Mesenchymal stem cell (in vitro differentiated cells and primary cell): Measurements from ENCODE around the gene SLC25A23.

Experiments used
- DNase-seq: peaks from one replicate; pipeline ENCODE4 v3.0.0-alpha.2; 2013
- H2AFZ ChIP-seq: one replicate; pipeline ENCODE4 v1.6.1; 2013; ENCODE audit warnings: low read depth, mild to moderate bottlenecking, control low read depth, inconsistent platforms, low read length, moderate library complexity
- H2AK5ac ChIP-seq: 2 replicates; pipeline ENCODE4 v1.6.1; 2013; ENCODE audit warnings: low read length, moderate library complexity, mild to moderate bottlenecking, inconsistent platforms; ENCODE audit not compliant: severe bottlenecking
- H2BK120ac ChIP-seq: one replicate; pipeline ENCODE4 v1.6.1; 2013; ENCODE audit warnings: low read depth, mild to moderate bottlenecking, inconsistent platforms, low read length, moderate library complexity
- H2BK12ac ChIP-seq, 2 experiments: one replicate each; pipeline ENCODE4 v1.6.1; 2013; ENCODE audit warnings: inconsistent platforms in 2 of 2, low read length in 2 of 2, mild to moderate bottlenecking in 2 of 2, moderate library complexity in 2 of 2, control low read depth in 1 of 2
- H2BK15ac ChIP-seq: one replicate; pipeline ENCODE4 v1.6.1; 2013; ENCODE audit warnings: mild to moderate bottlenecking, low read depth, inconsistent platforms; ENCODE audit not compliant: poor library complexity, severe bottlenecking
- H2BK5ac ChIP-seq: 2 replicates; pipeline ENCODE4 v1.6.1; 2013; ENCODE audit warnings: low read depth, mild to moderate bottlenecking, low read length, control low read depth, inconsistent platforms; ENCODE audit not compliant: poor library complexity, severe bottlenecking
- H3K14ac ChIP-seq, 2 experiments: one replicate each; pipeline ENCODE4 v1.6.1; 2013; ENCODE audit warnings: inconsistent platforms in 2 of 2, low read length in 2 of 2, control low read depth in 1 of 2, mild to moderate bottlenecking in 1 of 2, moderate library complexity in 1 of 2
- H3K18ac ChIP-seq, 2 experiments: one replicate each; pipeline ENCODE4 v1.6.1; 2013; ENCODE audit warnings: inconsistent platforms in 2 of 2, low read length in 2 of 2, control low read depth in 1 of 2, low read depth in 1 of 2, mild to moderate bottlenecking in 1 of 2
- H3K23ac ChIP-seq, 2 experiments: one replicate each; pipeline ENCODE4 v1.6.1; 2013; ENCODE audit warnings: inconsistent platforms in 2 of 2, low read length in 2 of 2, mild to moderate bottlenecking in 2 of 2, moderate library complexity in 2 of 2, control low read depth in 1 of 2
- H3K27ac ChIP-seq: 2 replicates; pipeline ENCODE4 v1.5.1; 2013; ENCODE audit warnings: mild to moderate bottlenecking, moderate library complexity, low read length, control low read depth, inconsistent platforms; ENCODE audit not compliant: poor library complexity, severe bottlenecking
- H3K27me3 ChIP-seq, 2 experiments: 2 replicates each; pipeline versions ENCODE4 v1.6.1 to v1.7.0; 2013; ENCODE audit warnings: low read length in 2 of 2, mild to moderate bottlenecking in 2 of 2, moderate library complexity in 2 of 2, control low read depth in 1 of 2, inconsistent platforms in 1 of 2; ENCODE audit not compliant: control insufficient read depth in 1 of 2, insufficient read depth in 1 of 2
- H3K36me3 ChIP-seq, 2 experiments: 2 replicates each; pipeline versions ENCODE4 v1.6.1 to v1.7.0; 2013; ENCODE audit warnings: low read length in 2 of 2, control low read depth in 1 of 2, inconsistent platforms in 1 of 2, low read depth in 1 of 2, mild to moderate bottlenecking in 1 of 2; ENCODE audit not compliant: insufficient read depth in 2 of 2, control insufficient read depth in 1 of 2
- H3K4ac ChIP-seq, 2 experiments: one replicate each; pipeline ENCODE4 v1.6.1; 2013; ENCODE audit warnings: inconsistent platforms in 2 of 2, low read length in 2 of 2, mild to moderate bottlenecking in 2 of 2, moderate library complexity in 2 of 2, control low read depth in 1 of 2, low read depth in 1 of 2
- H3K4me1 ChIP-seq: 2 replicates; pipeline ENCODE4 v1.6.1; 2013; ENCODE audit warnings: low read depth, low read length, control low read depth; ENCODE audit not compliant: control insufficient read depth, insufficient read depth
- H3K4me2 ChIP-seq: 2 replicates; pipeline ENCODE4 v1.6.1; 2013; ENCODE audit warnings: low read length, mild to moderate bottlenecking, inconsistent platforms; ENCODE audit not compliant: poor library complexity, severe bottlenecking
- H3K4me3 ChIP-seq, 2 experiments: 2 replicates each; pipeline versions ENCODE4 v1.5.1 to v1.7.0; 2013; ENCODE audit warnings: low read length in 2 of 2, mild to moderate bottlenecking in 2 of 2, control low read depth in 1 of 2, low read depth in 1 of 2; ENCODE audit not compliant: insufficient read depth in 1 of 2
- H3K79me1 ChIP-seq: replicated peaks from 2 replicates; pipeline ENCODE4 v1.6.1; 2013; ENCODE audit warnings: mild to moderate bottlenecking, control low read depth, low read length, inconsistent platforms; ENCODE audit not compliant: poor library complexity, severe bottlenecking
- H3K9ac ChIP-seq: 2 replicates; pipeline ENCODE4 v1.7.0; 2013; ENCODE audit warnings: mild to moderate bottlenecking, low read length, moderate library complexity
- H3K9me3 ChIP-seq: 2 replicates; pipeline ENCODE4 v1.7.0; 2013; ENCODE audit warnings: mild to moderate bottlenecking, low read length; ENCODE audit not compliant: control insufficient read depth
- H4K8ac ChIP-seq: one replicate; pipeline ENCODE4 v1.6.1; 2013; ENCODE audit warnings: inconsistent platforms, mild to moderate bottlenecking, low read length, moderate library complexity
- H4K91ac ChIP-seq: one replicate; pipeline ENCODE4 v1.6.1; 2013; ENCODE audit warnings: mild to moderate bottlenecking, low read length, inconsistent platforms
- WGBS: methylation state at CpG from one replicate; pipeline ENCODE4 v1.1.7; 2013; ENCODE audit warnings: mixed read lengths; 5-methylcytosine and 5-hydroxymethylcytosine counted together

SLC25A23 gene

GRCh38 chr19:6490134-6490533, 30.5 kb upstream of the SLC25A23 start:
- Histone ChIP-seq H4K91ac (no peak overlapping the region), H2BK12ac (no peak overlapping the region), H3K4me3 (no peak overlapping the region), H3K36me3 (no peaks in the 10 kb centered on the region), H3K14ac (no peak overlapping the region), H3K18ac (no peak overlapping the region), H3K9ac (no peak overlapping the region), H2AK5ac (no peak overlapping the region), H2BK5ac (no peak overlapping the region), H3K23ac (no peak overlapping the region), H2BK15ac (no peak overlapping the region), H4K8ac (no peak overlapping the region), H3K4me2 (no peak overlapping the region), H3K79me1 (no peaks in the 10 kb centered on the region), H3K27ac (no peak overlapping the region), H3K27me3 (peaks cover 12% of the 10 kb centered on the region in 2 experiments), H3K4me1 (no peaks in the 10 kb centered on the region), H2BK120ac (no peak overlapping the region), H2AFZ (no peak overlapping the region), H3K4ac (no peak overlapping the region), H3K9me3 (peaks cover 12% of the 10 kb centered on the region)
- DNase-seq, result no peak
- WGBS, result 86% methylated on average over 2 of the region's 2 CpGs

GRCh38 chr19:6489278-6490061, 29.9 kb upstream of the SLC25A23 start:
- no peak for DNase-seq
- no peak overlapping the region for H3K4me2 ChIP-seq
- no peak overlapping the region for H4K91ac ChIP-seq
- H3K9ac ChIP-seq, result no peak overlapping the region
- no peak overlapping the region for H3K14ac ChIP-seq
- H4K8ac ChIP-seq, result no peak overlapping the region
- no peaks in the 10 kb centered on the region for H3K4me1 ChIP-seq
- H3K4me3 ChIP-seq, result no peak overlapping the region
- H2AK5ac ChIP-seq, result no peak overlapping the region
- H3K4ac ChIP-seq, result no peak overlapping the region
- no peaks in the 10 kb centered on the region for H3K36me3 ChIP-seq
- H3K27ac ChIP-seq, result no peak overlapping the region
- no peak overlapping the region for H2AFZ ChIP-seq
- no peak overlapping the region for H2BK15ac ChIP-seq
- H2BK120ac ChIP-seq, result no peak overlapping the region
- no peaks in the 10 kb centered on the region for H3K79me1 ChIP-seq
- H2BK12ac ChIP-seq, result no peak overlapping the region
- no peak overlapping the region for H3K18ac ChIP-seq
- H3K23ac ChIP-seq, result no peak overlapping the region
- H3K27me3 ChIP-seq, result peaks cover 12% of the 10 kb centered on the region in 2 experiments
- peaks cover 12% of the 10 kb centered on the region for H3K9me3 ChIP-seq
- H2BK5ac ChIP-seq, result no peak overlapping the region
- WGBS, result 60% methylated on average over 14 of the region's 15 CpGs

- H4K91ac ChIP-seq, result no peak overlapping the region
- 88% methylated on average over 5 of the region's 7 CpGs for WGBS
- H3K9me3 ChIP-seq, result no peaks in the 10 kb centered on the region
- H3K18ac ChIP-seq, result no peak overlapping the region
- no peak overlapping the region for H3K9ac ChIP-seq
- H2BK12ac ChIP-seq, result no peak overlapping the region
- no peaks in the 10 kb centered on the region for H3K36me3 ChIP-seq
- no peak overlapping the region for H2AFZ ChIP-seq
- H2AK5ac ChIP-seq, result no peak overlapping the region
- H2BK120ac ChIP-seq, result no peak overlapping the region
- no peaks in the 10 kb centered on the region for H3K79me1 ChIP-seq
- no peak overlapping the region for H2BK15ac ChIP-seq
- H3K4ac ChIP-seq, result no peak overlapping the region
- H4K8ac ChIP-seq, result no peak overlapping the region
- no peak overlapping the region for H3K23ac ChIP-seq
- H3K4me1 ChIP-seq, result peaks cover 11% of the 10 kb centered on the region
- H3K4me3 ChIP-seq, result no peak overlapping the region
- no peak overlapping the region for H3K27ac ChIP-seq
- no peak overlapping the region for H3K4me2 ChIP-seq
- no peak overlapping the region for H2BK5ac ChIP-seq
- no peak for DNase-seq
- H3K27me3 ChIP-seq, result peaks cover 8 to 35% of the 10 kb centered on the region in 2 experiments
- H3K14ac ChIP-seq, result no peak overlapping the region
These were observed 25.2 kb upstream of the SLC25A23 start for GRCh38 chr19:6484831-6485230.

GRCh38 chr19:6484230-6484629, 24.6 kb upstream of the SLC25A23 start:
- no peak overlapping the region for H2AFZ ChIP-seq
- WGBS, result 90% methylated on average over 7 of the region's 8 CpGs
- H3K36me3 ChIP-seq, result no peaks in the 10 kb centered on the region
- no peak overlapping the region for H3K4me2 ChIP-seq
- H2AK5ac ChIP-seq, result no peak overlapping the region
- no peak overlapping the region for H3K23ac ChIP-seq
- H3K79me1 ChIP-seq, result no peaks in the 10 kb centered on the region
- H4K8ac ChIP-seq, result no peak overlapping the region
- H3K4me3 ChIP-seq, result no peak overlapping the region
- H3K9ac ChIP-seq, result no peak overlapping the region
- H2BK5ac ChIP-seq, result no peak overlapping the region
- DNase-seq, result no peak
- H2BK15ac ChIP-seq, result no peak overlapping the region
- no peak overlapping the region for H3K27ac ChIP-seq
- no peak overlapping the region for H3K4ac ChIP-seq
- H4K91ac ChIP-seq, result no peak overlapping the region
- peaks cover 11% of the 10 kb centered on the region for H3K4me1 ChIP-seq
- H2BK12ac ChIP-seq, result no peak overlapping the region
- H3K14ac ChIP-seq, result no peak overlapping the region
- no peak overlapping the region for H2BK120ac ChIP-seq
- H3K18ac ChIP-seq, result no peak overlapping the region
- H3K27me3 ChIP-seq, result peaks cover 2 to 34% of the 10 kb centered on the region in 2 experiments
- H3K9me3 ChIP-seq, result no peaks in the 10 kb centered on the region
